Muscle of leg (tissue), 11 donors: ENCODE results near the gene GRIK3. TPM values are rescaled to one million over a fixed set of nuclear protein-coding genes. Genes with fewer than 3 reads are reported as not detected.

ENCODE experiments used
- DNase-seq: peaks from one replicate; pipeline ENCODE4 v3.0.0; 2013
- H3K27ac ChIP-seq: one replicate; pipeline ENCODE4 v1.5.1; 2013; ENCODE audit warnings: mild to moderate bottlenecking, low read length, control low read depth
- H3K27me3 ChIP-seq: one replicate; pipeline ENCODE4 v1.6.1; 2013; ENCODE audit warnings: low read length; ENCODE audit not compliant: control insufficient read depth, insufficient read depth
- H3K36me3 ChIP-seq: one replicate; pipeline ENCODE4 v1.6.1; 2013; ENCODE audit warnings: low read length; ENCODE audit not compliant: control insufficient read depth, insufficient read depth
- H3K4me1 ChIP-seq: one replicate; pipeline ENCODE4 v1.6.1; 2013; ENCODE audit warnings: low read length; ENCODE audit not compliant: control insufficient read depth, insufficient read depth
- H3K4me3 ChIP-seq: one replicate; pipeline ENCODE4 v1.5.1; 2013; ENCODE audit warnings: low read length, control low read depth
- H3K9me3 ChIP-seq: replicated peaks from 2 replicates; pipeline ENCODE4 v1.6.1; 2013; ENCODE audit warnings: low read depth, low read length; ENCODE audit not compliant: control insufficient read depth
- WGBS: methylation state at CpG from one replicate; pipeline ENCODE4 v1.1.5; 2013; ENCODE audit warnings: missing lambda C conversion rate; ENCODE audit not compliant: insufficient coverage; 5-methylcytosine and 5-hydroxymethylcytosine counted together
- polyA plus RNA-seq, 8 donors: library from polyadenylated mRNA; unstranded; fragments of 120-200 nt; gene quantifications; one replicate each; pipeline versions ENCODE4 v1.2.1 to v1.2.3, GENCODE V29; 2013; ENCODE audit warnings: inconsistent platforms in 1 of 8, low replicate concordance in 1 of 8; ENCODE audit not compliant: insufficient read length in 8 of 8, insufficient read depth in 1 of 8
- total RNA-seq: library from RNA; stranded (reverse); fragments of 120-200 nt; gene quantifications from one replicate; pipeline ENCODE4 v1.2.4, GENCODE V29; 2013

Gene GRIK3
- total and polyA plus RNA-seq, 9 donors = 0.44 to 3.3 (median 1.1) TPM

DNA sequence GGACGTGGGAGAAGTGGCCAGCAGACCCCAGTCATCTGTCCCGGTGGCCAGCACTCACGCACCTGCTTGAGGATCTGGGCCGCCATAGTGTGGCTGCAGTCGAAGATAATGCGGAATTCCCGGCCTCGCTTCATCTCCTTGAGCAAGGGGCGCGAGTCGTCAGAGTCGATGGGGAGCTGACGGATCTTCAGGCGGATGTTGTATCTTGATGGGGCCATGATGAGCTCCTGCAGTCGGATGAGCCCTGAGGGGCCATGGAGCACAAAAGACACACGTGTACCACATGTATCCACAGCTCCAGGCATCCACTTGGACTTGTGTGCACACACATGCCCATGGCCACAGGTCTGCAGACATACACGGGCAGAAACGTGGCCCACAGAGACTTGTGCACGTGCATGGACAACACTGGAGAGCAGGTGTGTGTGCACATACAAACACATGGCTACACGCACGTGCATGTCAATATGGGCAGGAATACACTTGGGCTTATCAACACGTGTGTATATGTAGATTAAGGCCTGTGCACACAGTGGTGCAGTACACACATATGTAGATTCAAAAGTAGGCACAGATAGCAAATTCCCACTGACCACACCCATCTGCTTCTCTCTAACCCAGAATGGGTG lies 162.1 kb downstream of the GRIK3 start:
- H3K4me1 ChIP-seq = no peaks in the 10 kb centered on the region
- peaks cover 5% of the 10 kb centered on the region for H3K27me3 ChIP-seq
- DNase-seq = no peak

GRCh38 chr1:36871146-36871971 lies 163.0 kb downstream of the GRIK3 start:
- Histone ChIP-seq H3K27me3 (peaks cover 3% of the 10 kb centered on the region), H3K36me3 (no peaks in the 10 kb centered on the region), H3K4me3 (no peak overlapping the region), H3K4me1 (no peaks in the 10 kb centered on the region), H3K9me3 (no peaks in the 10 kb centered on the region), H3K27ac (no peak overlapping the region)
- WGBS = 53% methylated on average over 15 of the region's 21 CpGs
- DNase-seq = no peak

More for the DNA sequence above, 162.1 kb downstream of the GRIK3 start:
- Histone ChIP-seq H3K27ac (no peak overlapping the region), H3K36me3 (no peaks in the 10 kb centered on the region), H3K9me3 (no peaks in the 10 kb centered on the region), H3K4me3 (no peak overlapping the region)
- WGBS = 85% methylated on average over 19 of the region's 22 CpGs

- Histone ChIP-seq H3K36me3 (no peaks in the 10 kb centered on the region), H3K27ac (no peak overlapping the region), H3K4me3 (no peak overlapping the region), H3K9me3 (no peaks in the 10 kb centered on the region), H3K27me3 (peaks cover 3% of the 10 kb centered on the region), H3K4me1 (no peaks in the 10 kb centered on the region)
- WGBS = 31% methylated on average over 4 of the region's 5 CpGs
- no peak for DNase-seq
These were observed 164.5 kb downstream of the GRIK3 start for GRCh38 chr1:36869826-36870225.

DNA sequence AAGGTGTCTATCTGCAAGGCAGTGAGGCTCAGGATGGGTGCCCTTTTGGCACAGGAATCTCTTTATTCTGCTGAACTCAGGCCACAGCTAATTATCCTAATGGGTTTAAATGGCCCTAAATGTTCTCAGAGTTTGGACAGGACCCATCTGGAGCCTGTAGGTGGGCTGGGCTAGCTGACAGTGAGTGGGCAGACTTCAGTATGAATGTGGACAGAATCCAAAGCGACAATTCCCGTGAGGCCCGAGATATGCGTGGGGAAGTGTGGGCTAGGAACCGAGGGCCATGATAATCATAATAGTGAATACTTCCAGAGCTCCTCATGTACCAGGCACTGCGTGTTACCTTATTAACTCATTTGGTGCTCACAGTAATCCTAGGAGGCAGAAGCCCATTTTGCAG lies 165.3 kb downstream of the GRIK3 start:
- H3K36me3 ChIP-seq = no peaks in the 10 kb centered on the region
- no peak for DNase-seq
- H3K27me3 ChIP-seq = peaks cover 2% of the 10 kb centered on the region
- no peaks in the 10 kb centered on the region for H3K4me1 ChIP-seq
- WGBS = no CpG with 5 or more reads among the region's 6 CpGs
- no peaks in the 10 kb centered on the region for H3K9me3 ChIP-seq
- H3K27ac ChIP-seq = no peak overlapping the region
- H3K4me3 ChIP-seq = no peak overlapping the region

DNA sequence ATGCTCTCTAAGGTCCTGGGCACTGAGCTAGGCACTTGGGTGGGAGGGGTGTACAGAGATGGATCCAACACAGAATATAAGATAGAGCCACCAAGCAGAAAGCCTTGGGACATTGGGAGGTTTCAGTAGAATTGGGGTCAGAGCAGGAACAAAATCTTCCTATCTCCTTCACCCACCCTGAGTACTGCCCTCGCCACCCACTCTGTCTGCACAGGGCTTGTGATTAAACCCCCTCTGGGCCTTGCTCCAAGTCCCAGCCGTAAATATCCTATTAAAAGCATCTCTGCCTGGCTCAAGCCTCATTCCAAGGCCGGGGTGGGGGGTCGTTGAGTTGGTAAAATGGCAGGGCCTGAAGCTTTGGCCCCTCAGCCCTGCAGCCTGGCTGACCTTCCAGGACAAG lies 166.7 kb downstream of the GRIK3 start:
- no CpG with 5 or more reads among the region's 4 CpGs for WGBS
- Histone ChIP-seq H3K27ac (no peak overlapping the region), H3K9me3 (no peaks in the 10 kb centered on the region), H3K36me3 (no peaks in the 10 kb centered on the region), H3K4me1 (no peaks in the 10 kb centered on the region), H3K27me3 (peaks cover 2% of the 10 kb centered on the region), H3K4me3 (no peak overlapping the region)
- DNase-seq = no peak

DNA sequence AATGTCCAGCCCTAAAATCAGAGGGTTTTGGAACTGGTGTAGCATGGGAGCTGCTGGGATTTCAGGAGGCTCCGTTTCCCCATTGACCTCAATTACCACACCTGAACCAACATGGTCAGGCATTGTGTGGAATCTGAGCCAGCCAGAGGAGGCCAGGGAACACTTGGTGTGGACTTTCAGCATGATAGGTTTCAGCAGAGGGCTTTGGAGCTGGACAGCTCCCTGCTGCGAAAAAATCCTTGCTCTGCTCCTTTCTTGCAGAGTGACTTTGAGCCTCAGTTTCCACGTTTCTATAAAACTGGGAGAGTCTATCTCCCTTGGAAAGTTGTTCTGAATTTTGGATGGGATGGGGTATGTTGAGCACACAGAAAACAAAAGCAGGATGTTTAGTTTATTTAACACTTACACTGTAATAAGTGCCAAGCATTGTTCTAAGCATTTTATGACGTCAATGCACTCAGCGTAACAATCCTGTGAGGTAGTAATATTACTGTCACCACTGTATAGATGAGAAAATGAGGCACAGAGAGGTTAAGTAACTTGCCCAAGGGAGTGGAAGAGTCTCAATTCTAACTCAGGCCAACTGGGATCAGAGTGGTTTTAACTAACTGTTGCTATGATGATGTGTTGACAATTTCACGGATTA lies 168.0 kb downstream of the GRIK3 start:
- Histone ChIP-seq H3K27me3 (peaks cover 3% of the 10 kb centered on the region), H3K27ac (no peak overlapping the region), H3K4me3 (no peak overlapping the region), H3K36me3 (no peaks in the 10 kb centered on the region), H3K4me1 (no peaks in the 10 kb centered on the region), H3K9me3 (no peaks in the 10 kb centered on the region)
- peak; percentile 12 for DNase-seq
- WGBS = no CpG with 5 or more reads among the region's 6 CpGs

DNA sequence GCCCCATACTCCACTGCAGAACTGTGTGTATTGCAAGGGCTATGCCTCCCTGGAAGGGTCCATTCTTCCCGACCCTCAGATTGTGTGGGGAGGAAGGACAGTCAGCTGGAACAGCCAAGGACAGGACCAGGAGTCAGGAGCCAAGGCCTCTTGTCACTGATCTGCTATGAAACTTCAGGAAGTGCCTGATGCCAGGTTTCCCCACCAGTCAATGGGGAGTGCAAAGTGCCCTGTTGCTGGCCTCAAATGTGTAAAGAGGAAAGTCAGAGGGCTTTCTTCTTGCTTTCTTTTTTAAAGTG lies 168.8 kb downstream of the GRIK3 start:
- WGBS = 50% methylated on average over 1 of the region's 1 CpG
- H3K4me3 ChIP-seq = no peak overlapping the region
- H3K36me3 ChIP-seq = no peaks in the 10 kb centered on the region
- H3K27me3 ChIP-seq = peaks cover 6% of the 10 kb centered on the region
- no peak for DNase-seq
- no peak overlapping the region for H3K27ac ChIP-seq
- no peaks in the 10 kb centered on the region for H3K4me1 ChIP-seq
- no peaks in the 10 kb centered on the region for H3K9me3 ChIP-seq

GRCh38 chr1:36864823-36865601 lies 169.3 kb downstream of the GRIK3 start:
- DNase-seq = no peak
- Histone ChIP-seq H3K9me3 (no peaks in the 10 kb centered on the region), H3K27ac (no peak overlapping the region), H3K4me1 (no peaks in the 10 kb centered on the region), H3K4me3 (no peak overlapping the region), H3K36me3 (no peaks in the 10 kb centered on the region), H3K27me3 (peaks cover 9% of the 10 kb centered on the region)
- 60% methylated on average over 5 of the region's 11 CpGs for WGBS

GRCh38 chr1:36864182-36864822 lies 170.0 kb downstream of the GRIK3 start:
- H3K27me3 ChIP-seq = peaks cover 9% of the 10 kb centered on the region

More at GRCh38 chr1:36864182-36864822, 170.0 kb downstream of the GRIK3 start:
- WGBS = no CpG with 5 or more reads among the region's 6 CpGs
- no peak overlapping the region for H3K4me3 ChIP-seq
- H3K4me1 ChIP-seq = no peaks in the 10 kb centered on the region
- H3K27ac ChIP-seq = no peak overlapping the region
- no peak for DNase-seq
- no peaks in the 10 kb centered on the region for H3K9me3 ChIP-seq
- H3K36me3 ChIP-seq = no peaks in the 10 kb centered on the region
